Measurements from ENCODE around the gene CD70.
"Not testable (repeated sequence)": the region's sequence is repeated elsewhere in the genome, so short reads cannot be mapped to it uniquely, and the experiment has no call there.

DNA sequence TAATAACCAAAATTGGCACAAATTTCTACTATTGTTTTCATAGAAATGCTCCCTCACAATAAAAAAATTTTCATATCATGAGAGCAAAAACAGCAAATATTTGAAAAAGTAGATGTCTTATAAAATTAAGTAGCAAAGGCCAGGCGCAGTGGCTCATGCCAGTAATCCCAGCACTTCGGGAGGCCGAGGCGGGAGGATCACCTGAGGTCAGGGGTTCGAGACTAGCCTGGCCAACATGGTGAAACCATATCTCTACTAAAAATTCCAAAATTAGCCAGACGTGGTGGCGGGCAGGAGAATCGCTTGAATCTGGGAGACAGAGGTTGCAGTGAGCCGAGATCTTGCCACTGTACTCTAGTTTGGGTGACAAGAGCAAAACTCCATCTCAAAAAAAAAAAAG, 17.2 kb upstream of the CD70 start:
- TF ChIP-seq, protein P1, sequence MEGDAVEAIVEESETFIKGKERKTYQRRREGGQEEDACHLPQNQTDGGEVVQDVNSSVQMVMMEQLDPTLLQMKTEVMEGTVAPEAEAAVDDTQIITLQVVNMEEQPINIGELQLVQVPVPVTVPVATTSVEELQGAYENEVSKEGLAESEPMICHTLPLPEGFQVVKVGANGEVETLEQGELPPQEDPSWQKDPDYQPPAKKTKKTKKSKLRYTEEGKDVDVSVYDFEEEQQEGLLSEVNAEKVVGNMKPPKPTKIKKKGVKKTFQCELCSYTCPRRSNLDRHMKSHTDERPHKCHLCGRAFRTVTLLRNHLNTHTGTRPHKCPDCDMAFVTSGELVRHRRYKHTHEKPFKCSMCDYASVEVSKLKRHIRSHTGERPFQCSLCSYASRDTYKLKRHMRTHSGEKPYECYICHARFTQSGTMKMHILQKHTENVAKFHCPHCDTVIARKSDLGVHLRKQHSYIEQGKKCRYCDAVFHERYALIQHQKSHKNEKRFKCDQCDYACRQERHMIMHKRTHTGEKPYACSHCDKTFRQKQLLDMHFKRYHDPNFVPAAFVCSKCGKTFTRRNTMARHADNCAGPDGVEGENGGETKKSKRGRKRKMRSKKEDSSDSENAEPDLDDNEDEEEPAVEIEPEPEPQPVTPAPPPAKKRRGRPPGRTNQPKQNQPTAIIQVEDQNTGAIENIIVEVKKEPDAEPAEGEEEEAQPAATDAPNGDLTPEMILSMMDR (conservative IDR thresholded peaks at IDR 0.05; ENCODE audit: low read depth, low read length), result not testable (repeated sequence)
- TF ChIP-seq EZH2 (IDR thresholded peaks at IDR 0.05; ENCODE audit: borderline replicate concordance, low read depth, low read length, poor library complexity, severe bottlenecking), result not testable (repeated sequence)
